ENCODE measurements around the gene SNRPD3. TPM values are rescaled to one million over a fixed set of nuclear protein-coding genes. Genes with fewer than 3 reads are reported as not detected.

The SNRPD3 gene
- polyA plus RNA-seq, 5 donors: 153 to 199 (median 172) TPM

- DNase-seq: no peak
Measured at GRCh38 chr22:24564376-24565058, 8.7 kb downstream of the SNRPD3 start.

GRCh38 chr22:24565077-24565476, 9.3 kb downstream of the SNRPD3 start:
- no peak for DNase-seq

- no peak for DNase-seq
Measured at GRCh38 chr22:24566899-24567511, 11.2 kb downstream of the SNRPD3 start.

- DNase-seq: no peak
Measured at GRCh38 chr22:24567668-24568067, 11.9 kb downstream of the SNRPD3 start.

GRCh38 chr22:24571266-24571665, 15.5 kb downstream of the SNRPD3 start:
- DNase-seq: no peak

GRCh38 chr22:24576778-24577177, 21.0 kb downstream of the SNRPD3 start:
- DNase-seq: no peak

GRCh38 chr22:24578355-24579257, 22.8 kb downstream of the SNRPD3 start:
- DNase-seq: no peak

GRCh38 chr22:24579258-24579601, 23.4 kb downstream of the SNRPD3 start:
- DNase-seq: no peak

GRCh38 chr22:24580276-24580675, 24.5 kb downstream of the SNRPD3 start:
- no peak for DNase-seq

- DNase-seq: no peak
Measured at GRCh38 chr22:24582056-24582814, 26.4 kb downstream of the SNRPD3 start.

- no peak for DNase-seq
Measured at GRCh38 chr22:24583221-24584165, 27.7 kb downstream of the SNRPD3 start.

- no peak for DNase-seq
Measured at GRCh38 chr22:24584166-24584790, 28.5 kb downstream of the SNRPD3 start.

GRCh38 chr22:24584871-24585411, 29.1 kb downstream of the SNRPD3 start:
- DNase-seq: no peak

- DNase-seq: no peak
Measured at GRCh38 chr22:24585461-24585860, 29.7 kb downstream of the SNRPD3 start.

GRCh38 chr22:24585927-24586546, 30.2 kb downstream of the SNRPD3 start:
- no peak for DNase-seq

- no peak for DNase-seq
Measured at GRCh38 chr22:24587251-24587650, 31.5 kb downstream of the SNRPD3 start.

- DNase-seq: no peak
Measured at GRCh38 chr22:24587948-24588347, 32.1 kb downstream of the SNRPD3 start.

- DNase-seq: no peak
Measured at GRCh38 chr22:24588381-24588756, 32.6 kb downstream of the SNRPD3 start.

- no peak for DNase-seq
Measured at GRCh38 chr22:24588757-24589481, 33.1 kb downstream of the SNRPD3 start.

Measured in right lung (tissue), 5 donors.